ENCODE data around the gene PNMA6E.

PNMA6E gene

DNA sequence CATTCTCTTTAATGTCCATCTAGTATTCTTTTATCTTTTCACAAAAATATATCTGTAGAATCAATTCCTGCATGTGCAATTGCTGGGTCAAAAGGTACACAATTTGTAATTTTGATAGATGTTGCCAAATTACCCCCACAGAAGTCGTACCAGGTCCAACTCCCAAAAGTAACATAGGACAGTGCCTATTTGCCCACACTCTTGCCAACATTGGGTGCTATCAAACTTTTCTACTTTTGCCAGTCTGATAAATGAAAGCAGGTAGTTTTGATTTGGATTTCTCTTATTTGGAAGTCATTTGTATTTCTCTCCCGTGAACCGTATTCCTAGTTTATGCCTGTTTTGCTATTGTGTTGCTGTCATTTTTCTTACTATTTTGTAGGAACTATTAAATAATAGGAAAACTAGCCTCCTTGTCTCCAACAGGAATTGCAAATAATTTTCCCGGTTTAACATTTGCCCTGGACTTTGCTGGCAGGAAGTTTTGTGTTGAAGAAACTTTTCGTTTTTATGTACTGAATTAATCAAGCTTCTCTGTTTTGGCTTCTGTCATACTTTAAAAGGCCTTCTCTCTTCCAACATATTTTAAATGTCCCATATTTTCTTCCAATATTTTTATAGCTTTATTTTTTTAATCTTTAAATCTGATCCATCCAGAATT is 34.1 kb downstream of the PNMA6E start:
- H3K36me3 Mint-ChIP-seq, result no peaks in the 10 kb centered on the region
- H3K4me1 Mint-ChIP-seq, result peaks cover 6% of the 10 kb centered on the region
- no peak overlapping the region for H3K27ac Mint-ChIP-seq
- no peak for DNase-seq (ENCODE audit: low spot score in 2 of 2)
- H3K9me3 Mint-ChIP-seq, result no peaks in the 10 kb centered on the region
- no peak for ATAC-seq
- H3K4me3 Mint-ChIP-seq, result no peak overlapping the region

DNA sequence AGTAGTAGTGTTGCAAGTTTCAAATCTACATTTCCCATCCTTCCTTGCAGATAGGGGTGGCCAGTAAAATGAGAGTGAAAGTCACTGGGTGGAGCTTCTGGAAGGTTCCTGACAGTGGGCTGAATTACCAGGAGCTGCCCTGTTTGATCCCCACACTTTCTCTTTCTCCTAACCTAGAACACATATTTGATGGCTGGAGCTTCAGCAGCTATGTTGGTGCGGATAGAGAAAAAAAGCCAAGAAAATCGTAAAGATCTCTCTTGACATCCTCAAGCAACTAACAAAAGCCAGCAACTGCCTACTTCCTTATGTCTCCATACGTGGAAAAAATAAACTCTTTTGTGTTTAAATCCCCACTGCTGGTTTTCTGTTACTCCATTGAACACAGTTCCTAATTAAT is 35.0 kb downstream of the PNMA6E start:
- no peak for ATAC-seq
- H3K4me3 Mint-ChIP-seq, result no peak overlapping the region

DNA sequence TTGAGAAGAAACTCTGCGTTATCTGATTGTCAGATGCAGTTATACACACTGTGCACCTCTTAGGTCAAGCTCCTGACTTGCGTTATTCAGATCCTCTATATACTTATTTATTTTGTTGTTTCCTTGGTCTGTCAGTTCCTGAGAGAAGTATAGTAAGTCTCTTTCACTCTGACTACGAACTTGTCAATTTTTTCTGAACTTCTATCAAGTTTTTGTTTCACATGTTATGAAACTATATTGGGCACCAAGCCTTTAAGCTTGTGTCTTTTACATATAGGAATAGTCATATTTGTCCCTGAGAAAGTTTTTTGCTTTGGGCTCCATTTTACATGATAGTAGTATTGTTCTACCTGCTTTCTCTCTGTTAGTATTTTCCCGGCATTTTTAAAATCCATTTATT is 35.5 kb downstream of the PNMA6E start:
- ATAC-seq, result peak; percentile 40
- no peak for DNase-seq (ENCODE audit: low spot score in 2 of 2)
- Mint-ChIP-seq H3K4me3 (no peak overlapping the region), H3K9me3 (no peaks in the 10 kb centered on the region), H3K27ac (no peak overlapping the region), H3K4me1 (peaks cover 4% of the 10 kb centered on the region), H3K36me3 (no peaks in the 10 kb centered on the region)

More for the DNA sequence above, 35.0 kb downstream of the PNMA6E start:
- Mint-ChIP-seq H3K4me1 (peaks cover 6% of the 10 kb centered on the region), H3K36me3 (no peaks in the 10 kb centered on the region), H3K9me3 (no peaks in the 10 kb centered on the region), H3K27ac (no peak overlapping the region)
- no peak for DNase-seq (ENCODE audit: low spot score in 2 of 2)

DNA sequence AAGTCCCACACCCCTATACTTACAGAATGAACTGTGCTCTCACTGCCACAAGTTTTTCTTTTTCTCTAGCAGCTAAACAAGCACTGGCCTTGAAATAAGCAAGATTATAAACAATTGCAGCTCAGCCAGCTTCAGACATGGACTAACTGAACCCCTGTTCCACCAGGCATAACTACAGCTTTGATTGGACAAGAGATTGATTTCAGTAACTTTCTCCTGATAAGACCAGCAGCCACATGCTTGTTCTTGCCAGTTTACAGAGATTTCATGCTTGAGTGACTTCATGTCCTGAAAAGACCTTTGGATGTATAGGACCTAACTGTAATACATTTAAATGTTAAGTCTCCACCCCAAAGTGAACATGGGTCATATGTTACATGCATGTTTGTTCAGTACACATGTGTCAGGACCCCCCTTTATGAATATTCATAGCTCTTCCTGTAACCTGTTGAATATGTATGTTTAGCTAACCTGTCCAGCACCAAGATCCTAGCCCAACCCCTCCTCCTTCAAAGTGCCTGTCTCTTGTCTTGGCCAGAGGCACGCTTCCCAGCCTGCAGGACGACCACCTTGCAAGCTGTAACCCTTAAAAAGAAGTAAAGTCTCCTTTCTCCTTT is 39.3 kb downstream of the PNMA6E start:
- Mint-ChIP-seq H3K36me3 (no peaks in the 10 kb centered on the region), H3K27ac (no peak overlapping the region), H3K4me3 (no peak overlapping the region), H3K4me1 (no peaks in the 10 kb centered on the region), H3K9me3 (no peaks in the 10 kb centered on the region)
- DNase-seq (ENCODE audit: low spot score in 2 of 2), result no peak
- ATAC-seq, result no peak

DNA sequence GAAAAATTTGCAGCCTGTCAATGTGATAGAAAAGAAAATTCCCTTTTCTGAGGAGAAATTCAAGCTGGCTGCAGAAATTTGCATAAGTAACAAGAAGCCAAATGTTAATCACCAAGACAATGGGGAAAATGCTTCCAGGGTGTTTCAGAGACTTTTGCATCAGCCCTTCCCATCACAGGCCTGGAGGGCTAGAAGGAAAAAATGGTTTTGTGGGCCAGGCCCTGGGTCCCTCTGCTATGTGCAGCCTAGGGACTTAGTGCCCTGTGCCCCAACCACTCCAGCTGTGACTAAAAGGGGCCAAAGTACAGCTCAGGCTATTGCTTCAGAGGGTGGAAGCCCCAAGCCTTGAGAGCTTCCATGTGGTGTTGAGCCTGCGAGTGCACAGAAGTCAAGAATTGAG is 43.3 kb downstream of the PNMA6E start:
- H3K4me3 Mint-ChIP-seq, result no peak overlapping the region
- no peaks in the 10 kb centered on the region for H3K36me3 Mint-ChIP-seq
- ATAC-seq (no peak), DNase-seq (ENCODE audit: low spot score in 2 of 2) (no peak)
- no peak overlapping the region for H3K27ac Mint-ChIP-seq
- no peaks in the 10 kb centered on the region for H3K9me3 Mint-ChIP-seq
- no peaks in the 10 kb centered on the region for H3K4me1 Mint-ChIP-seq

DNA sequence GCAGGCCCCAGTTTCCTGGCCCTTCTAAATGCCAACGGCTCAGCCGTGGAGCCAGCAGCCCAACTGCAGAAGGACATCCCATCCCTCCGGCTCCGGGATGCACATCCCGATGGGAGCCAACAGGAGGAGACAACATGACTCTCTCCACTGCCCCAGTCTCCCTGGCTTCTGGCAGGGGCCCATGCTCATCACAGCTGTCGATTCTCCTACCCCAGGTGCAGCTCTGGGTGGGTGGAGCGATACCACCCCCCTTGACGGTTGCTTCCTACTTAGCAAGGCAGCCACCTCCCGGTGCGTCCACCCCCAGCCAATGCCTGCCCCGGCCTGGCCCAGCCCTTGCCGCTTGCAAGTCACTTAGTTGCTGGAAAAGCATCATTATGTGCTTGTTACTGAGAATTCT is 47.7 kb downstream of the PNMA6E start:
- Mint-ChIP-seq H3K9me3 (no peaks in the 10 kb centered on the region), H3K36me3 (peaks cover 17% of the 10 kb centered on the region), H3K27ac (peak overlapping the region; percentile 34), H3K4me1 (no peaks in the 10 kb centered on the region), H3K4me3 (no peak overlapping the region)
- no peak for ATAC-seq
- no peak for DNase-seq (ENCODE audit: low spot score in 2 of 2)

DNA sequence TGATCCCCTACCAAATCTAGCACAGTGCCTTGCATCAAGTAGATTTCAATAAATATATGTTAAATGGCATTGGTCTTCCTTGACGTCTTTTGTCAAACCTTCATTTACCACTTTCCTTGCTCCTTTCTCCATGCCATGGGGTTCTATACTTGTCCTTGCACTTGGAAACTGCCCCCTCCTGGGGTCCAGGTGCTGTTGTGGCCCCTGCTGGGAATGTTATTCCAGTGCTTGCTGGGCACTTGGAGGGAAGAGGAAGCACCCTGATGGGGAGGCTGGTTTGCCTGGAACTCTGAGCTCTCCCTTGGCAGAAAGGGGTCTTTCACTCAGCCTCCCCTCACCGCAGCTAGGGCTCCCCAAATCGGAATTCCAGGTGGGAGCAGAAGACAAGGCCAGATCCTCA is 48.3 kb downstream of the PNMA6E start:
- no peak for DNase-seq (ENCODE audit: low spot score in 2 of 2)
- no peak for ATAC-seq
- peaks cover 22% of the 10 kb centered on the region for H3K36me3 Mint-ChIP-seq
- H3K4me3 Mint-ChIP-seq, result no peak overlapping the region
- H3K9me3 Mint-ChIP-seq, result no peaks in the 10 kb centered on the region
- no peak overlapping the region for H3K27ac Mint-ChIP-seq
- no peaks in the 10 kb centered on the region for H3K4me1 Mint-ChIP-seq

DNA sequence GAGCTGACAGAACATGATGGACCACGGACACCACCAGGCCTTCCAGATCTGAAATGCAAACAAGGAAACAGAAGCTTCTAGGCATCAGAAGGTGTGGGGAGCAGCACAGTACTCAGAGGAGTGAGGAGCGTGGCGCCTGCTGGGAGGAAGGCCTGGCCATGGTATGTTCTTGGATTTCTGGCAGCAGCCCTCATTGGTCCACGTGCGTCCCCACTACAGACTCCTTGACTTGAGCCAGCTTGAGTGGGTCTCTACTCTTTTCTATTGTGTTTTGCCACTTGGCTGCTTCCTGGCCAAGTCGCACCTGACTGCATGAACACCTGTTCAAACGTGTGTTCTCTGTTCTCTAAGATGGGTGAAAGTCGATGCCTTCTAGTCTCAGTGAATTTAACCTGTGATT is 49.2 kb downstream of the PNMA6E start:
- no peak overlapping the region for H3K27ac Mint-ChIP-seq
- DNase-seq (ENCODE audit: low spot score in 2 of 2), result no peak
- H3K9me3 Mint-ChIP-seq, result no peaks in the 10 kb centered on the region
- peaks cover 31% of the 10 kb centered on the region for H3K36me3 Mint-ChIP-seq
- no peaks in the 10 kb centered on the region for H3K4me1 Mint-ChIP-seq
- no peak for ATAC-seq
- H3K4me3 Mint-ChIP-seq, result no peak overlapping the region

DNA sequence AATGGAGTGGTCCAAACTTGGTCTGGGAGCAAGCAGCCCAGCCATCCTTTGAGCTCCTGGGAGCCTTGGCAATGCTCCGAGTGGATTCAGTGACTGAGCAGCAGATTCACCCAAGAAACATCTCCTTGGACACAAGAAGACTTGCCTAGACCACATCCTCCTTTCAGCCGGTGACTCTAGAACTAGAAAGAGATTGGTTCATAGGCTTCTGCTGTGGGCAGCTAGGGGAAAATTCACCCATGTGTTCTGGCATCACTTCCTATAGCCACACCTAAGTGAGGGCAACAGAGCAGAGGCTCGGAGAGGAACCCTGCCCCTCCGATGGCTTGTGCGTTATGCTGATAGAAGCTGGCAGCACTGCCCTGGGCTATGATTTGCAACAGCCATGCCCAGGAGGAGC is 51.2 kb downstream of the PNMA6E start:
- DNase-seq (ENCODE audit: low spot score in 2 of 2) (no peak), ATAC-seq (no peak)
- peaks cover 51% of the 10 kb centered on the region for H3K36me3 Mint-ChIP-seq
- no peaks in the 10 kb centered on the region for H3K9me3 Mint-ChIP-seq
- no peaks in the 10 kb centered on the region for H3K4me1 Mint-ChIP-seq
- no peak overlapping the region for H3K27ac Mint-ChIP-seq
- no peak overlapping the region for H3K4me3 Mint-ChIP-seq

DNA sequence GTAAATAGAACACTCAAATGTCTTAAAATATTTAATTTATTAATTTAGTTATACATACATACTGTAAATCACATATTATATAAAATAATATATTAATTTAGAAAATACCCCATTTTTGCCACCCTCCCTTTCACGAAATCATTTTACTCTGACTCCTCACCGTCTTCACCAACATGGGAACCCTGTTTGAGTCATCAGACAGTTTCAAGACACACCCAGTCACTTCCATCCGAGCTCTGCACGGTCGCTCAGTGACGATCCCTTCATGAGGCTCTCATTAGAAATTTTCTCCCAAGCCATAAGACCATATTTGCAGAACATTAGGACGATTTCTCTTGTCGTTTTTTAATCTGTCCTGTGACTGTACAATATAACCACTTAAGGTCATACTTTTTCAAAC is 52.7 kb downstream of the PNMA6E start:
- ATAC-seq (peak; percentile 66), DNase-seq (ENCODE audit: low spot score in 2 of 2) (no peak)
- H3K4me1 Mint-ChIP-seq, result peaks cover 5% of the 10 kb centered on the region
- H3K9me3 Mint-ChIP-seq, result no peaks in the 10 kb centered on the region
- no peak overlapping the region for H3K4me3 Mint-ChIP-seq
- no peak overlapping the region for H3K27ac Mint-ChIP-seq
- peaks cover 58% of the 10 kb centered on the region for H3K36me3 Mint-ChIP-seq

DNA sequence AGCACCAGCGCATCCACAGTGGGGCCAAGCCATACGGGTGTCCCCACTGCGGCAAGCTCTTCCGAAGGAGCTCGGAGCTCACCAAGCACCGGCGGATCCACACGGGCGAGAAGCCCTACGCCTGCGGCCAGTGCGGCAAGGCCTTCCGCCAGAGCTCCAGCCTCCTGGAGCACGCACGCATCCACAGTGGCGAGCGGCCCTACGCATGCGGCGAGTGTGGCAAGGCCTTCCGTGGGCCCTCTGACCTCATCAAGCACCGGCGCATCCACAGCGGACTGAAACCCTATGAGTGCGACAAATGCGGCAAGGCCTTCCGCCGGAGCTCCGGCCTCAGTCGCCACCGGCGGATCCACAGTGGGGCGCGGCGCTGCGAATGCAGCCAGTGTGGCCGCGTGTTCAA is 53.6 kb downstream of the PNMA6E start:
- no peak overlapping the region for H3K27ac Mint-ChIP-seq
- H3K4me1 Mint-ChIP-seq, result peaks cover 14% of the 10 kb centered on the region
- H3K36me3 Mint-ChIP-seq, result peaks cover 58% of the 10 kb centered on the region
- ATAC-seq, result no peak
- H3K4me3 Mint-ChIP-seq, result no peak overlapping the region
- DNase-seq (ENCODE audit: low spot score in 2 of 2), result no peak
- H3K9me3 Mint-ChIP-seq, result no peaks in the 10 kb centered on the region
